ENCODE measurements around the gene DDX19B.

Gene DDX19B

GRCh38 chr16:70294385-70295025 lies 4.5 kb upstream of the DDX19B start:
- Histone ChIP-seq H3K27ac (ENCODE audit: low read length) (no peak overlapping the region), H3K4me1 (ENCODE audit: low read length) (0 out of 2 replicates have a peak, but pooled peaks cover 2% of the 10 kb centered on the region), H3K4me3 (ENCODE audit: low read length) (no peak overlapping the region), H3K4me2 (ENCODE audit: low read depth, low read length) (no peak overlapping the region), H4K20me1 (ENCODE audit: insufficient read depth, low read length) (no peaks in the 10 kb centered on the region), H3K9me2 (replicated peaks; ENCODE audit: insufficient read depth, low read length) (no peaks in the 10 kb centered on the region), H3K27me3 (replicated peaks; ENCODE audit: insufficient read depth, low read length) (no peaks in the 10 kb centered on the region), H3K36me3 (replicated peaks; ENCODE audit: insufficient read depth, low read length) (no peaks in the 10 kb centered on the region), H3F3A (ENCODE audit: insufficient read depth, low read length) (peaks cover 7% of the 10 kb centered on the region), H2AFZ (ENCODE audit: low read length) (no peak overlapping the region), H3K79me2 (ENCODE audit: low read length) (peaks cover 5% of the 10 kb centered on the region), H3K9me3 (replicated peaks; ENCODE audit: insufficient read depth, low read length) (no peaks in the 10 kb centered on the region), H3K9ac (ENCODE audit: low read length) (no peak overlapping the region)
- TF ChIP-seq EZH2phosphoT487 (IDR thresholded peaks at IDR 0.05; ENCODE audit: low read length), result no peak
- TF ChIP-seq, protein P1, sequence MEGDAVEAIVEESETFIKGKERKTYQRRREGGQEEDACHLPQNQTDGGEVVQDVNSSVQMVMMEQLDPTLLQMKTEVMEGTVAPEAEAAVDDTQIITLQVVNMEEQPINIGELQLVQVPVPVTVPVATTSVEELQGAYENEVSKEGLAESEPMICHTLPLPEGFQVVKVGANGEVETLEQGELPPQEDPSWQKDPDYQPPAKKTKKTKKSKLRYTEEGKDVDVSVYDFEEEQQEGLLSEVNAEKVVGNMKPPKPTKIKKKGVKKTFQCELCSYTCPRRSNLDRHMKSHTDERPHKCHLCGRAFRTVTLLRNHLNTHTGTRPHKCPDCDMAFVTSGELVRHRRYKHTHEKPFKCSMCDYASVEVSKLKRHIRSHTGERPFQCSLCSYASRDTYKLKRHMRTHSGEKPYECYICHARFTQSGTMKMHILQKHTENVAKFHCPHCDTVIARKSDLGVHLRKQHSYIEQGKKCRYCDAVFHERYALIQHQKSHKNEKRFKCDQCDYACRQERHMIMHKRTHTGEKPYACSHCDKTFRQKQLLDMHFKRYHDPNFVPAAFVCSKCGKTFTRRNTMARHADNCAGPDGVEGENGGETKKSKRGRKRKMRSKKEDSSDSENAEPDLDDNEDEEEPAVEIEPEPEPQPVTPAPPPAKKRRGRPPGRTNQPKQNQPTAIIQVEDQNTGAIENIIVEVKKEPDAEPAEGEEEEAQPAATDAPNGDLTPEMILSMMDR (IDR thresholded peaks at IDR 0.05; ENCODE audit: low read length), result no peak
- no peak for TF ChIP-seq EZH2 (optimal IDR thresholded peaks at IDR 0.05; ENCODE audit: low read depth, low read length)
- DNase-seq, result no peak

GRCh38 chr16:70295634-70296033 lies 3.4 kb upstream of the DDX19B start:
- no peak for DNase-seq
- TF ChIP-seq, protein P1 (IDR thresholded peaks at IDR 0.05; ENCODE audit: low read length), result no peak
- TF ChIP-seq EZH2phosphoT487 (IDR thresholded peaks at IDR 0.05; ENCODE audit: low read length) (no peak), EZH2 (optimal IDR thresholded peaks at IDR 0.05; ENCODE audit: low read depth, low read length) (no peak)
- Histone ChIP-seq H3K4me3 (ENCODE audit: low read length) (no peak overlapping the region), H3K4me1 (ENCODE audit: low read length) (no peaks in the 10 kb centered on the region), H4K20me1 (ENCODE audit: insufficient read depth, low read length) (no peaks in the 10 kb centered on the region), H3K4me2 (ENCODE audit: low read depth, low read length) (no peak overlapping the region), H3K27me3 (replicated peaks; ENCODE audit: insufficient read depth, low read length) (no peaks in the 10 kb centered on the region), H3K27ac (ENCODE audit: low read length) (no peak overlapping the region), H3K36me3 (replicated peaks; ENCODE audit: insufficient read depth, low read length) (no peaks in the 10 kb centered on the region), H3F3A (ENCODE audit: insufficient read depth, low read length) (peaks cover 6% of the 10 kb centered on the region; the same call in 1 of the 2 replicates), H2AFZ (ENCODE audit: low read length) (no peak overlapping the region), H3K9me2 (replicated peaks; ENCODE audit: insufficient read depth, low read length) (no peaks in the 10 kb centered on the region), H3K9me3 (replicated peaks; ENCODE audit: insufficient read depth, low read length) (no peaks in the 10 kb centered on the region), H3K9ac (ENCODE audit: low read length) (no peak overlapping the region), H3K79me2 (ENCODE audit: low read length) (peaks cover 16% of the 10 kb centered on the region)

DNA sequence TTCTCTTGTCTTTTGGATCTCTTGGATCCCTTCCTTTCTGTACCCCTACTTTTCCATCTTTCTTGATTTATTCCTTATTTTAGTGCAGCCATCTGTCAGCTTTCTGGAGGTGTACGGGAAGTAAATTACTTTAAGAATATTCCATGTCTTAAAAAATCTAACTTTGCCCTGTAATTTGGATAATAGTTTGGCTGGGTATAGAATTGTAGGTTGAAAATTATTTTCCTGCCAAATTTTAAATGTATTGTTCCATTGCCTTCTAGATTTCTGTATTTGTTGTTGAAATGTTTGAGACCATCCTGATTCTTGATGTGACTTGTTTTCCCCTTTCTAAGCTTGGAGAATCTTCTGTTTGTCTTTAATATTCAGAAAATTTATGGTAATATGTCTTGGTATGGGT lies 2.1 kb downstream of the DDX19B start:
- Histone ChIP-seq H3K4me2 (ENCODE audit: low read depth, low read length) (no peak overlapping the region), H3K27me3 (replicated peaks; ENCODE audit: insufficient read depth, low read length) (no peaks in the 10 kb centered on the region), H3K27ac (ENCODE audit: low read length) (no peak overlapping the region), H3F3A (ENCODE audit: insufficient read depth, low read length) (0 out of 2 replicates have a peak, but pooled peaks cover 4% of the 10 kb centered on the region), H3K9ac (ENCODE audit: low read length) (no peak overlapping the region), H3K4me1 (ENCODE audit: low read length) (no peaks in the 10 kb centered on the region), H3K9me2 (replicated peaks; ENCODE audit: insufficient read depth, low read length) (no peaks in the 10 kb centered on the region), H4K20me1 (ENCODE audit: insufficient read depth, low read length) (no peaks in the 10 kb centered on the region), H2AFZ (ENCODE audit: low read length) (no peak overlapping the region), H3K36me3 (replicated peaks; ENCODE audit: insufficient read depth, low read length) (no peaks in the 10 kb centered on the region), H3K79me2 (ENCODE audit: low read length) (peaks cover 50% of the 10 kb centered on the region), H3K9me3 (replicated peaks; ENCODE audit: insufficient read depth, low read length) (no peaks in the 10 kb centered on the region), H3K4me3 (ENCODE audit: low read length) (no peak overlapping the region)
- no peak for DNase-seq
- no peak for TF ChIP-seq EZH2 (optimal IDR thresholded peaks at IDR 0.05; ENCODE audit: low read depth, low read length)
- no peak for TF ChIP-seq EZH2phosphoT487 (IDR thresholded peaks at IDR 0.05; ENCODE audit: low read length)
- TF ChIP-seq, protein P1 (IDR thresholded peaks at IDR 0.05; ENCODE audit: low read length), result no peak
